ENCODE results near the gene SYNDIG1. TPM values are rescaled to one million over a fixed set of nuclear protein-coding genes. Genes with fewer than 3 reads are reported as not detected.
A peak's percentile ranks its signal among the peaks of the same experiment; 100 is the strongest.

The SYNDIG1 gene
- total RNA-seq, 1 experiment from 2014 or later, result 5.4 TPM

DNA sequence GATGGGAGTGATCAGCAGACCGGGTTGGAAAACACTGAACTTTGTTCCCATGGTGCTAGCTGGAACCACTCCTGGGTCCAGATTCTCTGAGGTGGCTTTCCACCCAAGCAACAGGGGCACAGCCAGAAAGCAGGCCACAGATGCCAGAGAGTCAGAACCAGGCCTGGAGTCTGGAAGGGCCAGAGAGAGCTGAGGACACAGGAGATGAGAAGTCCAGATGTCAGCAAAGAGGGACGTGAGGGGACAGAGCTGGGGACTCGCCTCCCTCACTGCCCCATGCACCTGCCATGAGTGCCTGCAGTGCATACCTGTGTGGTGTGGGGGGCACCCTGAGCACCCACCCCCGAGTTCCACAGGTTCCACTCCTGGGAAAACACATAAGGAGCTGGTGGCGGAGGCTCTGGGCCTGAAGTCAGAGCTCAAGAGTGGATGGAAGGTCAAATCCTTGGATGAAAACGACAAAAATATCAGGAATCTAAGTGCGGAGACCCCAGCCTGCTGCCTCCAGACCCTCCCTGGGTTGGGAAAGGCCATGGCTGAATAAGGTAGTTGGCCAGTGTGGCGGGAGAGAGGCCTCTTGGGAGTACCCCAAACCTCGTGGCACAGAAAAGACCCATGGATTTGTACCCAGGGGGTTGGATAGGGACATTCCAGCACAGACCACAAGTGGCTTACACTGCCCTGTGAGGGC lies 224.2 kb downstream of the SYNDIG1 start:
- no peaks in the 10 kb centered on the region for H3K23me2 ChIP-seq (ENCODE audit: insufficient read length, low read depth, low read length, poor library complexity, severe bottlenecking)
- no peaks in the 10 kb centered on the region for H3K79me2 ChIP-seq (ENCODE audit: insufficient read depth, low read length)
- H3K4me2 ChIP-seq (ENCODE audit: insufficient read depth, insufficient read length, low read length), result no peak overlapping the region
- H3K9me3 ChIP-seq (ENCODE audit: control insufficient read depth, low read depth, low read length), result no peaks in the 10 kb centered on the region
- no peak overlapping the region for H3T11ph ChIP-seq (ENCODE audit: low read length)
- H4K20me1 ChIP-seq (ENCODE audit: control insufficient read depth, insufficient read depth, insufficient read length), result no peaks in the 10 kb centered on the region
- H3K9ac ChIP-seq (ENCODE audit: extremely low read depth, insufficient read length, low read length), result no peak overlapping the region
- no peak overlapping the region for H3K4ac ChIP-seq (ENCODE audit: low read depth, low read length)
- H2BK120ac ChIP-seq (ENCODE audit: low read depth, low read length, poor library complexity, severe bottlenecking), result no peak overlapping the region
- no peak overlapping the region for H2BK12ac ChIP-seq (ENCODE audit: insufficient read length, low read depth, low read length)
- Mint-ChIP-seq H3K36me3 (ENCODE audit: insufficient read depth in 1 of 3, low read depth in 3 of 3) (no peaks in the 10 kb centered on the region), H3K27ac (no peak overlapping the region), H3K27me3 (ENCODE audit: low read depth) (peaks cover 7% of the 10 kb centered on the region; the same call in 1 of the 2 replicates), H3K4me1 (no peaks in the 10 kb centered on the region; a peak in 1 of 4 replicates), H3K4me3 (no peak overlapping the region), H3K9me3 (peaks cover 0 to 2% of the 10 kb centered on the region in 2 experiments; a peak in 3 of 5 replicates)
- no peak overlapping the region for H4K8ac ChIP-seq (replicated peaks; ENCODE audit: insufficient read length, low read depth, low read length)
- no peaks in the 10 kb centered on the region for H3K27me3 ChIP-seq (ENCODE audit: insufficient read depth, low read length)
- no peak overlapping the region for H3K18ac ChIP-seq (ENCODE audit: insufficient read length, low read depth, low read length)
- H3K79me1 ChIP-seq (ENCODE audit: insufficient read depth, low read depth, low read length, poor library complexity, severe bottlenecking), result no peaks in the 10 kb centered on the region
- WGBS (ENCODE audit: extremely low coverage, insufficient read length, low lambda C conversion rate), result no CpG with 5 or more reads among the region's 9 CpGs
- H3K23ac ChIP-seq (ENCODE audit: insufficient read length, low read depth, low read length), result no peak overlapping the region
- H2BK20ac ChIP-seq (ENCODE audit: low read depth, low read length, poor library complexity, severe bottlenecking), result no peak overlapping the region
- H3K14ac ChIP-seq (ENCODE audit: insufficient read depth, low read length), result no peak overlapping the region
- H3K27ac ChIP-seq (ENCODE audit: insufficient read length, low read depth, low read length), result no peak overlapping the region
- H4K5ac ChIP-seq (ENCODE audit: insufficient read length, low read depth, low read length), result no peak overlapping the region
- H2AK5ac ChIP-seq (ENCODE audit: insufficient read length, low read length), result no peak overlapping the region
- no peak overlapping the region for H2AFZ ChIP-seq (ENCODE audit: low read length)
- H4K91ac ChIP-seq (ENCODE audit: insufficient read length, low read depth, low read length), result no peak overlapping the region
- no peak overlapping the region for H2BK5ac ChIP-seq (ENCODE audit: insufficient read length, low read length)
- TF ChIP-seq, protein P1, sequence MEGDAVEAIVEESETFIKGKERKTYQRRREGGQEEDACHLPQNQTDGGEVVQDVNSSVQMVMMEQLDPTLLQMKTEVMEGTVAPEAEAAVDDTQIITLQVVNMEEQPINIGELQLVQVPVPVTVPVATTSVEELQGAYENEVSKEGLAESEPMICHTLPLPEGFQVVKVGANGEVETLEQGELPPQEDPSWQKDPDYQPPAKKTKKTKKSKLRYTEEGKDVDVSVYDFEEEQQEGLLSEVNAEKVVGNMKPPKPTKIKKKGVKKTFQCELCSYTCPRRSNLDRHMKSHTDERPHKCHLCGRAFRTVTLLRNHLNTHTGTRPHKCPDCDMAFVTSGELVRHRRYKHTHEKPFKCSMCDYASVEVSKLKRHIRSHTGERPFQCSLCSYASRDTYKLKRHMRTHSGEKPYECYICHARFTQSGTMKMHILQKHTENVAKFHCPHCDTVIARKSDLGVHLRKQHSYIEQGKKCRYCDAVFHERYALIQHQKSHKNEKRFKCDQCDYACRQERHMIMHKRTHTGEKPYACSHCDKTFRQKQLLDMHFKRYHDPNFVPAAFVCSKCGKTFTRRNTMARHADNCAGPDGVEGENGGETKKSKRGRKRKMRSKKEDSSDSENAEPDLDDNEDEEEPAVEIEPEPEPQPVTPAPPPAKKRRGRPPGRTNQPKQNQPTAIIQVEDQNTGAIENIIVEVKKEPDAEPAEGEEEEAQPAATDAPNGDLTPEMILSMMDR (conservative IDR thresholded peaks at IDR 0.05), result no peak
- H3K4me1 ChIP-seq (ENCODE audit: insufficient read depth, low read length), result no peaks in the 10 kb centered on the region
- no peak overlapping the region for H2BK15ac ChIP-seq (ENCODE audit: low read depth, low read length)
- no peak overlapping the region for H3K56ac ChIP-seq (ENCODE audit: insufficient read length, low read depth, low read length)
- DNase-seq, result peak; percentile 10
